ENCODE measurements around the gene KIAA1217.

KIAA1217 gene, protein sequence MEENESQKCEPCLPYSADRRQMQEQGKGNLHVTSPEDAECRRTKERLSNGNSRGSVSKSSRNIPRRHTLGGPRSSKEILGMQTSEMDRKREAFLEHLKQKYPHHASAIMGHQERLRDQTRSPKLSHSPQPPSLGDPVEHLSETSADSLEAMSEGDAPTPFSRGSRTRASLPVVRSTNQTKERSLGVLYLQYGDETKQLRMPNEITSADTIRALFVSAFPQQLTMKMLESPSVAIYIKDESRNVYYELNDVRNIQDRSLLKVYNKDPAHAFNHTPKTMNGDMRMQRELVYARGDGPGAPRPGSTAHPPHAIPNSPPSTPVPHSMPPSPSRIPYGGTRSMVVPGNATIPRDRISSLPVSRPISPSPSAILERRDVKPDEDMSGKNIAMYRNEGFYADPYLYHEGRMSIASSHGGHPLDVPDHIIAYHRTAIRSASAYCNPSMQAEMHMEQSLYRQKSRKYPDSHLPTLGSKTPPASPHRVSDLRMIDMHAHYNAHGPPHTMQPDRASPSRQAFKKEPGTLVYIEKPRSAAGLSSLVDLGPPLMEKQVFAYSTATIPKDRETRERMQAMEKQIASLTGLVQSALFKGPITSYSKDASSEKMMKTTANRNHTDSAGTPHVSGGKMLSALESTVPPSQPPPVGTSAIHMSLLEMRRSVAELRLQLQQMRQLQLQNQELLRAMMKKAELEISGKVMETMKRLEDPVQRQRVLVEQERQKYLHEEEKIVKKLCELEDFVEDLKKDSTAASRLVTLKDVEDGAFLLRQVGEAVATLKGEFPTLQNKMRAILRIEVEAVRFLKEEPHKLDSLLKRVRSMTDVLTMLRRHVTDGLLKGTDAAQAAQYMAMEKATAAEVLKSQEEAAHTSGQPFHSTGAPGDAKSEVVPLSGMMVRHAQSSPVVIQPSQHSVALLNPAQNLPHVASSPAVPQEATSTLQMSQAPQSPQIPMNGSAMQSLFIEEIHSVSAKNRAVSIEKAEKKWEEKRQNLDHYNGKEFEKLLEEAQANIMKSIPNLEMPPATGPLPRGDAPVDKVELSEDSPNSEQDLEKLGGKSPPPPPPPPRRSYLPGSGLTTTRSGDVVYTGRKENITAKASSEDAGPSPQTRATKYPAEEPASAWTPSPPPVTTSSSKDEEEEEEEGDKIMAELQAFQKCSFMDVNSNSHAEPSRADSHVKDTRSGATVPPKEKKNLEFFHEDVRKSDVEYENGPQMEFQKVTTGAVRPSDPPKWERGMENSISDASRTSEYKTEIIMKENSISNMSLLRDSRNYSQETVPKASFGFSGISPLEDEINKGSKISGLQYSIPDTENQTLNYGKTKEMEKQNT (N-terminal part only)

DNA sequence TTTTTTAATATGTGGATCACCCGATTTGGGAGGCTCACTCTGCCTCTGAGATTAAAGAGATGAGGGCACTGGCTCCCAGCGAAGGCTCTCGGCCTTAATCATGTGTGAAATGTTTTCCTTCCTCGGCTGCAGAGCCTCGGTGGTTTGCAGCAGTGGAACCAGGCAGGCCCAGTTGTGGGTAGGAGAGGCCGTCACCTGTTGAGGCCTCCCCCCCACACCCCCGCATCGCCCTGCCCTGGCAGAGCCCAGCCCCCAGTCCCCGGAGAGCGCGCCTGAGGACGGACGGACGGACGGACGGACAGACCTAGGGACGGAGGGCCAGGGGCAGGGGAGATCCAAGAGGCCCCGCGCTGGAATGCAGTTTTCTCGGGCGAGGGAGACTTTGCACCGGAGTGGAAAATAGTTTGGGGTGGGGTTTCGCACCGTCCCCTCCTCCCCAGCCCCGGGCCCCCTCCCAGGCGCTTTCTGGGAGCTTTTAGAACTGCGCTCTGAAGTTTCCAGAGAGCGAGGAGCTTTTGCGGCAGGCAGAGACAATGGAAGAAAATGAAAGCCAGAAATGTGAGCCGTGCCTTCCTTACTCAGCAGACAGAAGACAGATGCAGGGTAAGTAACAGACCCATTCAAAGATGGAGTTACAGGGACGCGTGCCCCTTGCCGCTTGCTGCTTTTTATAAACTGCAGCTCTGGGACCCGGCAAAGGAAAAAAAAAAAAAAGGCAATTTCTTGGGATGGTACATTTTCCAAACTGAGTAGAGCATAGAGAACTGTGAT lies at the start of gene KIAA1217:
Gene KIAA1217 (plus strand): TSS at position 478 of the 771 bp plus-strand sequence. CDS start 56 bp downstream, at position 534.
- DNase-seq: peak in 10 of 56 donors; percentile 1 to 20 (median 14)

DNA sequence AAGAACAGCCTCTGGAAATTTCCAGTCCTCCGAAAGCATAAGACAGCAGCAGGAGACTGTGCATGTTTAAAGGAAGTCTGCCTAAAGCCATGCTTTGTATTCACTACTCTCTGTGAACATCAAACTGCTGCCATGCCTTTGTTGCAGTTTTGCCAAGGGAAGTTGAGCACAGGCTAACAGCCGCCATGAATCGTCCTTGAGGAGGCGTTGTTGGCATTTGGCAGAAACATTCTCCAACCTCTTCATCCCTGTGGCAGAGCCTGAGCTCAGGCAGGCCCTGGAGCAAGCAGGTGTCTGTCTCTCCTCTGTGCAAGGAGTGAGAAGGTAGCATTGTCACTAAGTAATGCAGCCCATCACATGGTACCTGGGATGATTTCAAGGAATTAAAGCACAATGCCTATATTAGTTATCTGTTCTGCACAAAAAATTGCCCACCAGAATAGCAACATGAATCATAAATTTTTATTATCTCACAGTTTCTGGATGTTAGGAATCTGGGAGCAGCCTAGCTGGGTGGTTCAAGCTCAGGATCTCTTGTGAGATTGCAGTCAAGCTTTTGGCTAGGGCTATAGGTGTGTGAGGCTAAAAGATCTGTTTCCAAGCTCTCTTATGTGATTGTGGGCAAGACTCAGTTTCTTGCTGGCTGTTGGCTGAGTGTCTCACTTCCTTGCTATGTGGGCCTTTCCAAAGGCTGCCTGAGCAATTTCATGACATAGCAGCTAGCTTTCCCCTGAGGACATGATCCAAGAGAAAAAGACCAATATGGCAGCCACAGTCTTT lies 46.5 kb upstream of the KIAA1217 start:
- peak in 2 of 56 donors; percentile 1 for DNase-seq

DNA sequence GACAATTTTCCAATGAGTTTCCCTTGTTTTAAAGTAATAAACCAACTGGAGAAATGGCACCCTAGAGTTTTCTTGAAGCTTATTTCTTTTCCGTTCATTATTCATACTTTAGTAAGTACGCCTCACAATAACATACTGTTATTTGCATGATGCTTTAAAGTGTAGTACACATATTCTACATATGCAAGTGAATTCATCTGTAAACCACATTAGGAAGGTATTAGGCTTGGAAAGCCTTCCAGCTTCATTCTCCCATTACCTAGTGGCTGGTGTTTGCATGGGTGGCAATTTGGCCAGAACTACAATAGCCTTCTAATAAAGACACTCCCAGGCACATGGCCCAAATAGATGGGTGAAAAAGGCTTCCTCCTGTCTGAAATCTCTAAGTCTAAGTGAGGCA lies 45.5 kb upstream of the KIAA1217 start:
- no peak for DNase-seq

DNA sequence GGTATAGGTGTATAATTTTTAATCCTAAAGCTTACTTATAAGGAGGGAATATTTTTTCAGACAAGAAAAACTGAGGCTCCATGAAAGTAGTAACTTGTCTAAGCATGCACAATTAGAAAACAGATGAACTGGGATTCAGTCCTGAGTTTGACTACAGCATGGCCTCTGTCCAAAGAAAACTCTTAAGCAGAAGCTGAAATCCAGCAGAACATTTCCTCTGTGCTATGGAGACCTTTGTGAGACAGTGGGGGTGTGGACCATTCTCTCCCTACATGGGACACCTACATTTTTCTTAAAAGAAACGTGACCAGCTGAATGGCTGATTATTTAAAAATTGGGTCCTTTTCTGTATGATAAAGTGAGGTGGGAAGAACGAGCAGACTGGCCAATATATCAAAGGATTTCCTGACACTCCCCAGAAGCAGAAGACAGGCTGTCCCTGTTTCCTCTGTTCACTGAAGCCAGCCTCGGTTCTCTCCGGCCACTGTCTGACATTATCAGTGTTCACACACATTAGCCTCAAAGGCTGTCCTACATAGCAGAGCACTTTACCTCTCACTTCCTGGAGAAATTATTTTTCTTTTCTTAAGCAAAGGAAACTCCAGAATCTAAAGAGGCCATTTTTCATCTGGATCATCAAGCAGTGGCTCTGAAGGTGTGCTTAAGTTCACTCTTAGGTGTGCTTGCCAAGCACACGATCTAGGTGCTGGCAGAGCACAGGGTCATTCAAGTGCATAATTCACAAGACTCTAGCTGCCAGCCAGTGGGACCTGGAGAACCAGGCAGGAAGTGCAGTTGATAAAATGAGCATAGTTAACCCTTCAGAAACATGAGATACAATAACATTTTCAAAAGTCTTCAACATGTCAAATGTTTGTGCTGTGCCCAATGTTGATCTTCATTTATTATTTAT lies 40.4 kb upstream of the KIAA1217 start:
- peak in 1 of 56 donors; percentile 2 for DNase-seq

DNA sequence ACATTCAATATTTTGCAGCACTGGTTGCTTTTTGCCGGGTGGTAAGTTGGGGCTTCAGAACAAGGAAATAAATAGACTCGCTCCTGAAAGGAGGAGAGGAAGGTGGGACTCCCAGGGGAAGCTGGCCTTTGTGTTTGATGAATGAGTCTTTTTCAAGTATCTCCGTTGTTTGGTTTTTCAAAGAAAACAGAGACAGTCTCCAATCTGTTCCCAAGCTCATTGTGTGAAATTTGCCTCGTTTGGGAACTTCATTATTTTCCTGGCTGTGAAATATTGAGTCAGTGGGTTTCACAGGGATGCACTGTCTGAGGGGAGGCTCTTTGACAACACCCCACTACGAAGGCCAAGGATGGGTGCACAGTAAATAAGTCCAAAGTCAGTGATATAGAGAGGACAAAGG lies 38.7 kb upstream of the KIAA1217 start:
- DNase-seq: no peak

DNA sequence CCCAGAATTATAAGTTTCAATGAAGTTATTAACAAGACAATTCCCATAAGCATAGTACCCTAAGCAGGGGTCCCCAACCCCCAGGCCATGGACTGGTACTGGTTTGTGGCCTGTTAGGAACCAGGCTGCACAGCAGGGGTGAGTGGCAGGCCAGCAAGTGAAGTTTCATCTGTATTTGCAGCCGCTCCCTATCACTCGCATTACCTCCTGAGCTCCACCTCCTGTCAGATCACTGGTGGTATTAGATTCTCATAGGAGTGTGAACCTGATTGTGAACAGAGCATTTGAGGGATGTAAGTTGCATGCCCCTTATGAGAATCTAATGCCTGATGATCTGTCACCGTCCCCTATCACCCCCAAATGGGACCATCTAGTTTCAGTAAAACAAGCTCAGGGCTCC lies 36.0 kb upstream of the KIAA1217 start:
- DNase-seq: no peak

DNA sequence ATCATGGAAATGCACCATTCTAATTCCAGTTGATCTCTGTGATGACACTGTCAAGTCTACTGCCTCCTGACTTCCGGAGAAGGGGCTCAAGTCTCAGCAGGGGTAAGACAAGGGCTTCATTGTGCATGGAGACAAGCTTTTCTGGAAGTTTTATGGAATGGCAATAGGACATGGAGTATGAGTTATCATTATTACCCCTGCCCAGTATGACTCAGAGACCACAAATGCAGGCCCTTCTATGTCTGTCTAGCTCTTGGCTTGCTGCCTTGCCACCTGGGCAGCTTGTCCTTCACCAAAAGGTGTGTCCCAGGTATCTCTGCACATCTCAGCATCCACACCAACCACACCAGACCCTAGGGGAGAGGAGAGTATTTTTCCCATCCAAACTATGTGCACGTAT lies 34.9 kb upstream of the KIAA1217 start:
- DNase-seq: no peak

DNA sequence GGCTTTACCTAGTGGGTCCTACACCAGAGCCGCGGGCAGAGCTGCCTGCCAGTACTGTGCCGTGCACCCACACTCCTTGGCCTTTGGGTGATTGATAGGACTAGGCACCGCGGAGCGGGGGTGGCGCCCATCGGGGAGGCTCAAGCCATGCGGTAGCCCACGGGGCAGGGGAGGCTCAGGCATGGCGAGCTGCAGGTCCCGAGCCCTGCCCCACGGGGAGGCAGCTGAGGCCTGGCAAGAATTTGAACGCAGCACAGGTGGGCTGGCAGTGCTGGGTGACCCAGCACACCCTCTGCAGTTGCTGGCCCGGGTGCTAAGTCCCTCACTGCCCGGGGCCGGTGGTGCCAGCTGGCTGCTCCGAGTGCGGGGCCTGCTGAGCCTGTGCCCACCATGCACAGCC lies 32.3 kb upstream of the KIAA1217 start:
- DNase-seq: no peak

DNA sequence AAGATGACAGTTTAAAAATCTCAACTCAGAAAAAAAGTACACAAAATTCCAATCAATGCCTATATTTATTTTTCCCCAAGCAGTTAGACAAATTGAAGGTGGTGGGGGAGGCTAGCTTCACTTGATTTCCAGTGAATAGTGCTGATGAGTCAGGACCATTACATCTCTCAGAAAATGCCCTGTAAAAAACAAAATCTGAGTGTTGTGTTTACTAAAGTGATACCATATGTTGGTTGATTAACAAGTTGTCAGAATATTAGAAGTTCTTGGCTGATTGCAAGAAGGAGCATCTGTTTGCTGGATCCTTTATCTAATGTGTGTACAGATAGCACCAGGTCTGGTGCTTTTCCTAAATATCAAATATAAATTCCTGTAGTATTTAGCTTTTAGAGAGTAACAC lies 31.3 kb upstream of the KIAA1217 start:
- no peak for DNase-seq

DNA sequence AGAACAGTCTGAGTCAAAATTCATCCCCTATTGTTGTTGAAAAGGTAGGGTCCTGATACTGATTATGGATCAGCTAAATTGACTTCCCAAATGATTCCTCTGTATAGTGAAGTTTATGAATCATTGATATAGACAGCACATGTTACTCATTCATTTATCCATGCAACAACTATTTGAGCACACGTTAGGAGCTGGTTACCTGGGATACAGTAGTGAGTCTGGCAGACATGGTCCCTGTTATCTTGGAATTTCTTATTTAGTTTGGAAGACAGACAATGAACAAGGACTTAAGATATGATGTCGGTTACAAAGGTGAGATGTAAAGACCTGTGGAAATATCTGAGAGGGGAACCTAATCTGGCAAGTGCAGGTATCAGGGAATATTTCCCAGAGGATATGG lies 28.0 kb upstream of the KIAA1217 start:
- no peak for DNase-seq

DNA sequence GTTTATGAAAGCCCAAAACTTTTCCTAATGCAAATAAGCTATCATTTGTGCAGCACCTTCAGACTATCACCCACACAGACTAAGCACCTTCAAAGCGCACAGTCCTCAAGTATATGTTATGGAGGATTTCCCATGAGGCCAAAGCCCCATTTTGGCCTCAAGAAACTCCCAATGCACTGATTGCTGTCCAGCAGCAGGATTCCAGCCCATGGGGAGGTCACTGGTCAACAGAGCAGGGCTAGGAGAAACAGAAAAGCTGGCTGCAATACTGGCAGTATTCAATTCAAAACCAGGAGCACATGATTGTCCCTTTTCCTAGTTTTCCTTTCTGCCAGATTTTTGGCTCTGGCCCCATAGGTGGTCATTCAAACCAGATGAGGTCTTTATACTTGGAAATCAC lies 24.5 kb upstream of the KIAA1217 start:
- no peak for DNase-seq

DNA sequence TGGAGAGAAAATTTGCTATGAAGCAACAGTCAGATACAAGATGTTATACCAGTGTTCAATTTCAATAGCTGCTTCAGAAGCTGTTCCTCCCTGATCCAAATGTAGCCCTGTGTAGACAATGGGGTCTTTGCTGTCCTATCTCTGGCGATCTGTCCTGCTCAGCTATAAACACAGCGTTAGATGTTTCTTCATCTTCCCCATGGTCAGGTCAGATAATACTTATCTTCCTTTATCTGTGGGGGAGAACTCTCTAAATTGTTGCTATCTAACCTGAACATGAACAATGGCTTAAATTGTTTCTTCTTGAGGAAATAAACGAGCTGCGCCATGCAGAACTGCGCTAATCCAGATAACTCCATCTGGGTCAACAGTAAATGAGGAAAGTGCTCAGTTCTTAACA lies 15.6 kb upstream of the KIAA1217 start:
- DNase-seq: no peak

DNA sequence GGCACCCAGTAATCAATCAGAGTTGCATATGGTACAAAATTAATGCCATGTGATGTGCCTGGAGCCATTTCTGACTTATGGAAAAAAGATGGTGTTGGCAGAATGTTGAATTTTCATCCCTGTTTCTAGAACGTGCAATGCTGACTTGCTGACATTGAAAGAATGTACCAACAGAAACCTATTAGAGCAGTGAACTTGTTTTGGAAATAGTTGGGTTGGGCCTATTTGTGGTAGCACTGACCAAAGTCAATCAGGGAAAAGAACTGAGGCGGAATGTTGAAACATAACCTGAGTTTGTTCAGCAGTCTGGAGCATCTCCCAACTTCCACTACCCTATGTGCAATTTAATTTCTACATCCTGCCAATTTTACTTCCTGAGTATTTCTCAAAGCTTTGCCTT lies 11.7 kb upstream of the KIAA1217 start:
- no peak for DNase-seq

DNA sequence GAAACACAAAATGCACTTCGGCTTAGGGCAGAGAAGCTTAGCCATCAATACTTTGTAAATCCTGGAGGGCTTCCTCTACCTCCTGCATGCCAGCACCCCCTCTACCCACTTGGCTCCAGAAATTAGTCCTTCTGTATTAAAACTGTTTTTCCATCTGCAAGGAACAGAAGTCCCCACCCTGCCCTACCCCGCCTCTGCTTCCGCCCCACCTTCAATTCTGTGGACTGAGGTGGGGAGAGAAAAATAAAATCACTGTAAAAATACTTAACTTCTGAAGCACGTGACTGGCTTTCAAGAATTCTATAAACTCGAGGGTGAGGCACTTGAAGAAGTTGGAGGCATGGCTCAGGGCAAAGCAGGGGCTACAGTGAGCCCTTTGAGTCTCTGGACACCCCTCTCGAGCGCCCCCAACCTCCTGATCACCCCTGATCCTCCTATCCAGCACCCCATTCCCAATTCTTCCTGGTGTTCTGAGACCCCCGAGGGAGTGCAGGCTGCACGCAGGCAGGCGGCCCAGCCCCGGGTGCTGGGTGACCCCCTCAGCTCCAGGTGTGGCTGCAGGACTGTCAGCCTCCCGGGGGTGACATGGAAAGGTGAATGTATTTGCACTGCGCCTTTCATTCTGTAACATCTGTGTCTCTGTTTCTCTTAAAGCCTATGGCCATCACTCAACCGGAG lies 7.3 kb upstream of the KIAA1217 start:
- DNase-seq: no peak

DNA sequence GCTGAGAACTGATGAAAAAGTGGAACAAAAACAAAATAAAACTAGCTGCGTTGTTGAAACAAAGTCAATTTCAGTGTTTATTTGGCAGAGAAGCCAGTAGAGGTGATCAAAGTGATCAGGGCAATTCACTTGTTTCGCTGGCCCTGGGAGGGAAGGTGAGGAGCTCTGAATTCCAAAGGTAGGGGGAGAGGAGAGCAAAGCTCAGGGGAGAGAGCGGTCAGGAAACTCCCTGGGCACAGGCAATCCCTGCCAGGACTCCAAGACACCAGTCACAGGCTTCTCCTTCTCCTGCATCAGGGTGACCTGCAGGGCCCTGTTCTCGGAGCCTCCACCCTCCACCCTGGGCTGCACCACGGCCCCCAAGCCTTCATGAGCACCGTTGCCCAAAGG lies 6.8 kb upstream of the KIAA1217 start:
- no peak for DNase-seq

DNA sequence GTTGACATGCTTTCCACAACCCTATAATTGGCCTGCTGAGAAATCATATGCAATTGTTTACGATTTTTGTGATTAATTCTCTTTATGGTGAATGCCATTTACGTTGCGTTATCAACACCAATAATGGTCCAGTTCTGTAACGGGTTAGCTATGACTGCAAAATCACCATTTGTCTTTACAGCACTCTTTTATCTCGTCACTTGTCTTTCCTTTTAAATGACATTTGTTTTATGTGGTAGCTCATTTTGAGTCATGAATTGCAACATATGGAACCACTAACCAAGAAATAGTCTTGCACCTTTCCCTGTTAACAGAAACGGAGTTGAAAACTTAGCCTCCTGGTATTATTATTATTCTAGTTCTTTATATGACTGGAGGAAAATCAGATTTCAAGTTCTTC lies 3.1 kb upstream of the KIAA1217 start:
- DNase-seq: no peak

DNA sequence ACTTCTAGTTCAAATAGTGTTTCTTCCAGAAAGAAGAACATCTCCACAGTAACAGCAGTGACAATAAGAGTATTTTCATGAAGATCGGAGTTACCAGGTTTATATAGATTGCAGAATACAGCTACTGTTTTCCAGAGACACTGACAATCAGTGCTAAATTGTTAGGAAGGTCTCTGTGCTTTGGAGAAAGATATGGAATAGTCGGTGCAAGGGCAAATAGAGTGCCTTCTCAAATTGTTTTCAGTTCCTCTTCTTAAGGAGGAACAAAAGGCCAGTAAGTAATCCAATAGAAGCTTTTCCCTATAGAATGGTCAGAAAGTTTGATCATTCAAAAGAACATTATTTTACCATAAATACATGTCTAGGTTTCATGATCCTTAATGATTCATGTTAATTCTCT lies 2.6 kb upstream of the KIAA1217 start:
- no peak for DNase-seq

DNA sequence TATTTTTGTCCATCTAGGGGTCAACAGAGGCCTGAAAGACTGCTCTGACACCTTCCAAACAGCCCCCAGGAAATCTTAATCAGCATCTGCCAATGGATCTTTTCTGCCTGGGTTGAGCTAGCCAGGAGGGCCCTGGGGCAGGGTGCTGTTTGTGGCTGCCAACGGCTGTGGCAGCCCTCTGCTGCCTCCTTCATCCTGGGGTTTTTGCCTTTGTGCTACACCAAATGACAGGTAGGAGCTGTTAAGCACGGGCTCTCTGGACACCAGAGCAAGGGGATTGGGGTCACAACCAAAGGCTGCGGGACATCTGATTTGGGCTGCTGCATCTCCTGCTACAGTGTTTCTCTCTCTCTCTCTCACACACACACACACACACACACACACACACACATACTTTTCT lies 2.0 kb upstream of the KIAA1217 start:
- DNase-seq: no peak

Measured in nucleus accumbens (tissue), 56 donors.